OCI-LY3 (cell line): ENCODE results near the gene BICRA.

Experiments
- H2AFZ ChIP-seq: fragments of 200-600, 300-600 bp; shearing (Covaris generic); 2 replicates; pipeline ENCODE4 v1.6.0; 2014; ENCODE audit warnings: antibody characterized with exemption, low read depth, low read length
- H3K27ac ChIP-seq: fragments of 200-600, 300-600 bp; sonication (generic); 2 replicates; pipeline ENCODE4 v1.5.1; 2014; ENCODE audit warnings: mild to moderate bottlenecking, low read length, moderate library complexity, mixed read lengths
- H3K27me3 ChIP-seq: fragments of 200-600, 300-600 bp; sonication (generic); 2 replicates; pipeline ENCODE4 v1.6.1; 2014; ENCODE audit warnings: low read depth, low read length, mixed read lengths
- H3K36me3 ChIP-seq: fragments of 200-600, 300-600 bp; sonication (generic); replicated peaks from 2 replicates; pipeline ENCODE3; 2014; ENCODE audit warnings: low read depth, low read length, mixed read lengths
- H3K4me1 ChIP-seq: fragments of 300-600, 200-600 bp; sonication (generic); 2 replicates; pipeline ENCODE4 v1.6.1; 2014; ENCODE audit warnings: low read length, mixed read lengths
- H3K4me2 ChIP-seq: fragments of 200-600, 300-600 bp; sonication (generic); 2 replicates; pipeline ENCODE4 v1.6.1; 2014; ENCODE audit warnings: low read length, mixed read lengths
- H3K4me3 ChIP-seq: fragments of 300-600, 200-600 bp; sonication (generic); 2 replicates; pipeline ENCODE4 v1.5.1; 2014; ENCODE audit warnings: antibody characterized with exemption, mild to moderate bottlenecking, low read length, moderate library complexity
- H3K79me2 ChIP-seq: fragments of 300-600, 200-600 bp; shearing (Covaris generic); 2 replicates; pipeline ENCODE4 v1.6.1; 2014; ENCODE audit warnings: mild to moderate bottlenecking, low read length, mixed read lengths
- H3K9ac ChIP-seq: fragments of 300-600, 200-600 bp; shearing (Covaris generic); 2 replicates; pipeline ENCODE4 v1.6.0; 2014; ENCODE audit warnings: mild to moderate bottlenecking, low read length, moderate library complexity
- H3K9me3 ChIP-seq: fragments of 200-600, 300-600 bp; shearing (Covaris generic); 2 replicates; pipeline ENCODE4 v1.6.1; 2014; ENCODE audit warnings: low read length, mixed read lengths; ENCODE audit not compliant: insufficient read depth
- H4K20me1 ChIP-seq: fragments of 200-600, 300-600 bp; sonication (generic); 2 replicates; pipeline ENCODE4 v1.6.1; 2016; ENCODE audit warnings: low read length, mixed read lengths; ENCODE audit not compliant: insufficient read depth
- EZH2phosphoT487 ChIP-seq: fragments of 200-600 bp; shearing (Covaris generic); IDR thresholded peaks from 2 replicates; pipeline ENCODE4 v1.6.1; 2018; ENCODE audit warnings: antibody characterized with exemption, mixed run types, low read depth
- TF ChIP-seq, protein P1 (sequence below): fragments of 200-600, 300-600 bp; sonication (generic); IDR thresholded peaks from 2 replicates; pipeline ENCODE4 v1.5.1; 2014; ENCODE audit warnings: antibody characterized with exemption, low read length, low read depth

Gene BICRA

DNA sequence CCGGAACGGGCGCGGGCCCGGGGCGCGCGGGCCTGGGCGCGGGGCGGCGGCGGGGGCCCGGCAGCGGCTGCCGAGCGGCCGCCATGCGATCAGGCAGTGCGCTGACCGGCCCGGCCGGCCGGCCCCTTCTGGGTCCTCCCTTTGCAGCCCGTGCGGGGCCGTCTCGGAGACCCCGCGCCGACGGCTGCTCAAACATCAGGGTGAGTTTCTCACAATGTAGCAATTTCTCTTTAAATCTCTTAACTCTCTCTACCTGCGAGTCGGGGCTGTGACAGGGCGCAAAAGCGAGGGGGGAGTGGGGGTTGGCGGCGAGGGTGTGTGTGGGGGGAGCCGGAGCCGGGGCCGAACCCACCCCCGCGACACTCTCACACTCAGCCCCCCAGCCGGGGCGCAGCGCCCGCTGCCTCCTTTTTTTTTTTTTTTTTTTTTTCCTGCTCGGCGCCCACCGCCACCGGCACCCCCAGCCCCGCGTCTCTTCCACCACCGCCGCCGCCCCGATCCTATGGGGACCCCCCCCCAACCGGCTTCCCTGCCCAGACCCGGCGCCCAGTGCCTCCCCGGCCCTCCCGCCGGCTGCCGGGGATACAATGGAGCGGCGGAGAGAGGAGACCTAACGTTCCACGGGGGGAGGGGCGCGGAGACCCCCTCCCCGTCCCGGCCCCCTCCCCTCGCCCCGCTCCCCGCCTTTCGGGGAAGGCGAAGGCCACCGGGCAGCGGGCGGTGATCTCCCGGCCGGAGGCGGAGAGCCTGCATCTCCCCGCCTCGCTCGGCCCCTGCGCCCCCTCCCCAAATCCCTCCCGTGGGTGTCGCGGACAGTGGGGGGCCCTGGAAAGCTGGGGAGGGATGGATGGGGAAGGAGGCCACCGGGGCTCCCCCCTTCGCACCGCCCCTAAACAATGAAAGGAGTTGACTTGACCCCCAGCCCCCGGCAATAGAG is at the start of gene BICRA:
TSS of gene BICRA (plus strand) at position 166 of the 937 bp plus-strand sequence. CDS start 64,441 bp downstream, outside the sequence.
- TF ChIP-seq, protein P1, sequence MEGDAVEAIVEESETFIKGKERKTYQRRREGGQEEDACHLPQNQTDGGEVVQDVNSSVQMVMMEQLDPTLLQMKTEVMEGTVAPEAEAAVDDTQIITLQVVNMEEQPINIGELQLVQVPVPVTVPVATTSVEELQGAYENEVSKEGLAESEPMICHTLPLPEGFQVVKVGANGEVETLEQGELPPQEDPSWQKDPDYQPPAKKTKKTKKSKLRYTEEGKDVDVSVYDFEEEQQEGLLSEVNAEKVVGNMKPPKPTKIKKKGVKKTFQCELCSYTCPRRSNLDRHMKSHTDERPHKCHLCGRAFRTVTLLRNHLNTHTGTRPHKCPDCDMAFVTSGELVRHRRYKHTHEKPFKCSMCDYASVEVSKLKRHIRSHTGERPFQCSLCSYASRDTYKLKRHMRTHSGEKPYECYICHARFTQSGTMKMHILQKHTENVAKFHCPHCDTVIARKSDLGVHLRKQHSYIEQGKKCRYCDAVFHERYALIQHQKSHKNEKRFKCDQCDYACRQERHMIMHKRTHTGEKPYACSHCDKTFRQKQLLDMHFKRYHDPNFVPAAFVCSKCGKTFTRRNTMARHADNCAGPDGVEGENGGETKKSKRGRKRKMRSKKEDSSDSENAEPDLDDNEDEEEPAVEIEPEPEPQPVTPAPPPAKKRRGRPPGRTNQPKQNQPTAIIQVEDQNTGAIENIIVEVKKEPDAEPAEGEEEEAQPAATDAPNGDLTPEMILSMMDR = no peak
- TF ChIP-seq EZH2phosphoT487 = no peak
- peak within 1 kb of the TSS; percentile 85 for H2AFZ ChIP-seq
- no peaks in the 10 kb centered on the region for H3K9me3 ChIP-seq
- peaks cover 39% of the 10 kb centered on the region for H4K20me1 ChIP-seq
- no peaks in the 10 kb centered on the region for H3K27me3 ChIP-seq
- peak within 1 kb of the TSS; percentile 76 for H3K27ac ChIP-seq
- peaks cover 6% of the 10 kb centered on the region for H3K36me3 ChIP-seq
- peaks cover 12% of the 10 kb centered on the region for H3K4me1 ChIP-seq
- H3K4me2 ChIP-seq = peak within 1 kb of the TSS; percentile 99
- peak within 1 kb of the TSS; percentile 89 for H3K4me3 ChIP-seq
- H3K9ac ChIP-seq = peak within 1 kb of the TSS; percentile 90
- H3K79me2 ChIP-seq = peaks cover 61% of the 10 kb centered on the region

DNA sequence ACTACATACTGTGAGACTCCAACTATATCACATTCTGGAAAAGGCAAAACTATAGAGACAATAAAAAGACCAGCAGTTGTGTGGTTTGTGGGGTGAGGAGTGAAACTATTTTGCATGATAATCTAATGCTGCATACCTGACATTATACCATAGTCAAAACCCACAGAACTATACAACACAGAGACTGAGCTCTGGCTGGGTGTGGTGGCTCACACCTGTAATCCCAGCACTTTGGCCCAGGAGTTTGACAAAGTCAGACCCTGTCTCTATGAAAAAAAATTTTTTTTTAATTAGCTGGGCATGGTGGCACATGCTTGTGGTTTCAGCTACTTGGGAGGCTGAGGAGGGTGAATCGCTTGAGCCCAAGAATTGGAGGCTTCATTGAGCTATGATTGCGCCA is 47.9 kb upstream of the BICRA start:
- Histone ChIP-seq H3K27me3 (peaks cover 16% of the 10 kb centered on the region; the same call in 1 of the 2 replicates), H2AFZ (no peak overlapping the region), H3K4me2 (no peak overlapping the region), H3K4me3 (no peak overlapping the region), H3K4me1 (no peaks in the 10 kb centered on the region), H3K9ac (no peak overlapping the region), H4K20me1 (no peaks in the 10 kb centered on the region), H3K79me2 (no peaks in the 10 kb centered on the region), H3K36me3 (no peaks in the 10 kb centered on the region), H3K27ac (no peak overlapping the region), H3K9me3 (no peaks in the 10 kb centered on the region)
- no peak for TF ChIP-seq EZH2phosphoT487
- TF ChIP-seq, protein P1 = no peak

DNA sequence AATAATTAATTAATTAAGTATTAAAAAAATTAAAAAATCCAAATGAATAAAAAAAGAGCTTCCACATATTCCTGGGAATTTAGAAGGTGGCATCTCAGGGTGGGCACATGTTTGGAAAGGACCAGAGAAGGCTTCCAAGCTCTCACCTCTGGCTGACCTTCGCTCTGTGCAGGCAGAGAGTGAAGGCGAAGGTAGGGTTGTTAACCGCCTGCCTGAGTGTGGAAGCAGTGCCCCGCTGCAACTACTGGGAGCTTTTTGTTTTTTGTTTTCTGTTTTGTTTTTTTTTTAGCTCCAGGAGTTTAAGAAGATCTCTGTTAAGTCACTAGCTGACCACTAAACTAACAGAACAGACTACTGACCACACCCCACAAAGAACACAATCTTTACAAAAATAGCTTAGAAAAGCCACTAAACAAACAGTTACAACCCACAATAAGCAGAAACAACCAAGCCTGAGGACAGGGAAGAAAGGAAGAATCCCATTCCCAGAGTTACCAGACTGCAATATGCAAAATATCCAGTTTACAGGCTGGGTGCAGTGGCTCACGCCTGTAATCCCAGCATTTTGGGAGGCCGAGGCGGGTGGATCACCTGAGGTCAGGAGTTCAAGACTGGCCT is 47.4 kb upstream of the BICRA start:
- no peaks in the 10 kb centered on the region for H3K4me1 ChIP-seq
- H3K4me2 ChIP-seq = no peak overlapping the region
- no peaks in the 10 kb centered on the region for H4K20me1 ChIP-seq
- no peaks in the 10 kb centered on the region for H3K79me2 ChIP-seq
- H3K36me3 ChIP-seq = no peaks in the 10 kb centered on the region
- H3K27ac ChIP-seq = no peak overlapping the region
- H3K4me3 ChIP-seq = no peak overlapping the region
- H3K9ac ChIP-seq = no peak overlapping the region
- no peak overlapping the region for H2AFZ ChIP-seq
- no peaks in the 10 kb centered on the region for H3K9me3 ChIP-seq
- TF ChIP-seq EZH2phosphoT487 = no peak
- TF ChIP-seq, protein P1 = no peak
- peaks cover 16% of the 10 kb centered on the region; the same call in 1 of the 2 replicates for H3K27me3 ChIP-seq

DNA sequence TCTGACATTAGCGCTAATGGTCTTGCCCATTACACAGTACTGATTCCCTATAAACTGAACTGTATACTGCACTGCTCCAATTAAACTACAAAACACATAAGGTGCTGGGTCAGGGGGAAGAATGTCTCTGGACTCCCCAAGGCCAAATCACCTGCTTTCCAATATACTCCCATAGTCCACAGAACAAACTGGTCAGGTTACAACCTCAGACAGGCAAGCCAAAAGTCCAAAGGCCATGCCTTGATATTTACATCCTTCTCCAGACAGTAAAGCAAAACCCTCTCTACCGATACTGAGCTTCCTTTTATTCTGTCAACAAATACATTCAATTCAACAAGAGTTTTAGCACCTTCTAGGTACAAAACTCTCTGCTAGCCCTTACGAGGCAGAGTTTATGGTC is 44.9 kb upstream of the BICRA start:
- TF ChIP-seq, protein P1 = no peak
- no peak for TF ChIP-seq EZH2phosphoT487
- no peaks in the 10 kb centered on the region for H3K79me2 ChIP-seq
- no peak overlapping the region for H3K9ac ChIP-seq
- H2AFZ ChIP-seq = no peak overlapping the region
- no peak overlapping the region for H3K27ac ChIP-seq
- H3K36me3 ChIP-seq = no peaks in the 10 kb centered on the region
- no peaks in the 10 kb centered on the region for H3K9me3 ChIP-seq
- H3K27me3 ChIP-seq = peaks cover 16% of the 10 kb centered on the region; the same call in 1 of the 2 replicates
- no peaks in the 10 kb centered on the region for H4K20me1 ChIP-seq
- H3K4me1 ChIP-seq = no peaks in the 10 kb centered on the region
- no peak overlapping the region for H3K4me2 ChIP-seq
- H3K4me3 ChIP-seq = no peak overlapping the region
